Measurements from ENCODE around the gene CXCL6.

Gene CXCL6

GRCh38 chr4:73822812-73823504 lies 13.5 kb upstream of the CXCL6 start:
- H3K27me3 ChIP-seq (ENCODE audit: insufficient read depth, low read length): no peaks in the 10 kb centered on the region
- H2AFZ ChIP-seq (ENCODE audit: low read depth, low read length): no peak overlapping the region
- H3K4me3 ChIP-seq (ENCODE audit: low read length): no peak overlapping the region
- H3K36me3 ChIP-seq (ENCODE audit: insufficient read depth, low read length): no peaks in the 10 kb centered on the region
- no peaks in the 10 kb centered on the region for H3K9me3 ChIP-seq (ENCODE audit: low read length)
- no peaks in the 10 kb centered on the region for H3K4me1 ChIP-seq (ENCODE audit: insufficient read depth, low read length)

GRCh38 chr4:73823760-73824159 lies 12.7 kb upstream of the CXCL6 start:
- H3K27me3 ChIP-seq (ENCODE audit: insufficient read depth, low read length): no peaks in the 10 kb centered on the region

GRCh38 chr4:73828956-73829355 lies 7.5 kb upstream of the CXCL6 start:
- no peak overlapping the region for H2AFZ ChIP-seq (ENCODE audit: low read depth, low read length)

More at GRCh38 chr4:73823760-73824159, 12.7 kb upstream of the CXCL6 start:
- no peaks in the 10 kb centered on the region for H3K9me3 ChIP-seq (ENCODE audit: low read length)
- no peak overlapping the region for H2AFZ ChIP-seq (ENCODE audit: low read depth, low read length)
- no peaks in the 10 kb centered on the region for H3K4me1 ChIP-seq (ENCODE audit: insufficient read depth, low read length)
- no peaks in the 10 kb centered on the region for H3K36me3 ChIP-seq (ENCODE audit: insufficient read depth, low read length)
- no peak overlapping the region for H3K4me3 ChIP-seq (ENCODE audit: low read length)

GRCh38 chr4:73831569-73831968 lies 4.9 kb upstream of the CXCL6 start:
- Histone ChIP-seq H2AFZ (ENCODE audit: low read depth, low read length) (no peak overlapping the region), H3K9me3 (ENCODE audit: low read length) (no peaks in the 10 kb centered on the region), H3K4me3 (ENCODE audit: low read length) (no peak overlapping the region), H3K36me3 (ENCODE audit: insufficient read depth, low read length) (no peaks in the 10 kb centered on the region), H3K4me1 (ENCODE audit: insufficient read depth, low read length) (no peaks in the 10 kb centered on the region), H3K27me3 (ENCODE audit: insufficient read depth, low read length) (peaks cover 1% of the 10 kb centered on the region)

More at GRCh38 chr4:73828956-73829355, 7.5 kb upstream of the CXCL6 start:
- no peaks in the 10 kb centered on the region for H3K36me3 ChIP-seq (ENCODE audit: insufficient read depth, low read length)
- no peak overlapping the region for H3K4me3 ChIP-seq (ENCODE audit: low read length)
- no peaks in the 10 kb centered on the region for H3K27me3 ChIP-seq (ENCODE audit: insufficient read depth, low read length)
- H3K4me1 ChIP-seq (ENCODE audit: insufficient read depth, low read length): no peaks in the 10 kb centered on the region
- no peaks in the 10 kb centered on the region for H3K9me3 ChIP-seq (ENCODE audit: low read length)

- Histone ChIP-seq H3K27me3 (ENCODE audit: insufficient read depth, low read length) (peaks cover 9% of the 10 kb centered on the region), H2AFZ (ENCODE audit: low read depth, low read length) (no peak overlapping the region), H3K4me1 (ENCODE audit: insufficient read depth, low read length) (no peaks in the 10 kb centered on the region), H3K9me3 (ENCODE audit: low read length) (no peaks in the 10 kb centered on the region), H3K36me3 (ENCODE audit: insufficient read depth, low read length) (no peaks in the 10 kb centered on the region), H3K4me3 (ENCODE audit: low read length) (no peak overlapping the region)
Observed at GRCh38 chr4:73832651-73833237, 3.7 kb upstream of the CXCL6 start.

- Histone ChIP-seq H3K36me3 (ENCODE audit: insufficient read depth, low read length) (no peaks in the 10 kb centered on the region), H3K27me3 (ENCODE audit: insufficient read depth, low read length) (peaks cover 13% of the 10 kb centered on the region), H3K4me3 (ENCODE audit: low read length) (no peak overlapping the region), H3K4me1 (ENCODE audit: insufficient read depth, low read length) (no peaks in the 10 kb centered on the region), H3K9me3 (ENCODE audit: low read length) (no peaks in the 10 kb centered on the region), H2AFZ (ENCODE audit: low read depth, low read length) (no peak overlapping the region)
Observed at GRCh38 chr4:73839071-73839470, 2.6 kb downstream of the CXCL6 start.

GRCh38 chr4:73839715-73840114 lies 3.2 kb downstream of the CXCL6 start:
- H3K27me3 ChIP-seq (ENCODE audit: insufficient read depth, low read length): peaks cover 13% of the 10 kb centered on the region
- H3K9me3 ChIP-seq (ENCODE audit: low read length): no peaks in the 10 kb centered on the region
- no peaks in the 10 kb centered on the region for H3K4me1 ChIP-seq (ENCODE audit: insufficient read depth, low read length)
- H2AFZ ChIP-seq (ENCODE audit: low read depth, low read length): no peak overlapping the region
- no peak overlapping the region for H3K4me3 ChIP-seq (ENCODE audit: low read length)
- H3K36me3 ChIP-seq (ENCODE audit: insufficient read depth, low read length): no peaks in the 10 kb centered on the region

- Histone ChIP-seq H2AFZ (ENCODE audit: low read depth, low read length) (no peak overlapping the region), H3K36me3 (ENCODE audit: insufficient read depth, low read length) (no peaks in the 10 kb centered on the region), H3K4me3 (ENCODE audit: low read length) (no peak overlapping the region), H3K9me3 (ENCODE audit: low read length) (no peaks in the 10 kb centered on the region), H3K27me3 (ENCODE audit: insufficient read depth, low read length) (peaks cover 13% of the 10 kb centered on the region), H3K4me1 (ENCODE audit: insufficient read depth, low read length) (no peaks in the 10 kb centered on the region)
Observed at GRCh38 chr4:73841243-73841925, 4.9 kb downstream of the CXCL6 start.

- H3K4me1 ChIP-seq (ENCODE audit: insufficient read depth, low read length): no peaks in the 10 kb centered on the region
- H2AFZ ChIP-seq (ENCODE audit: low read depth, low read length): no peak overlapping the region
- H3K9me3 ChIP-seq (ENCODE audit: low read length): no peaks in the 10 kb centered on the region
- H3K36me3 ChIP-seq (ENCODE audit: insufficient read depth, low read length): no peaks in the 10 kb centered on the region
- H3K4me3 ChIP-seq (ENCODE audit: low read length): no peak overlapping the region
- peaks cover 4% of the 10 kb centered on the region for H3K27me3 ChIP-seq (ENCODE audit: insufficient read depth, low read length)
Observed at GRCh38 chr4:73842696-73843095, 6.2 kb downstream of the CXCL6 start.

- no peaks in the 10 kb centered on the region for H3K4me1 ChIP-seq (ENCODE audit: insufficient read depth, low read length)
- no peak overlapping the region for H2AFZ ChIP-seq (ENCODE audit: low read depth, low read length)
- H3K27me3 ChIP-seq (ENCODE audit: insufficient read depth, low read length): no peaks in the 10 kb centered on the region
- no peaks in the 10 kb centered on the region for H3K9me3 ChIP-seq (ENCODE audit: low read length)
- H3K4me3 ChIP-seq (ENCODE audit: low read length): no peak overlapping the region
- H3K36me3 ChIP-seq (ENCODE audit: insufficient read depth, low read length): no peaks in the 10 kb centered on the region
Observed at GRCh38 chr4:73843369-73843768, 6.9 kb downstream of the CXCL6 start.

GRCh38 chr4:73844345-73844744 lies 7.9 kb downstream of the CXCL6 start:
- H3K4me3 ChIP-seq (ENCODE audit: low read length): no peak overlapping the region
- no peak overlapping the region for H2AFZ ChIP-seq (ENCODE audit: low read depth, low read length)
- H3K9me3 ChIP-seq (ENCODE audit: low read length): no peaks in the 10 kb centered on the region

GRCh38 chr4:73844806-73845205 lies 8.3 kb downstream of the CXCL6 start:
- Histone ChIP-seq H3K27me3 (ENCODE audit: insufficient read depth, low read length) (no peaks in the 10 kb centered on the region), H3K9me3 (ENCODE audit: low read length) (no peaks in the 10 kb centered on the region), H3K4me3 (ENCODE audit: low read length) (no peak overlapping the region), H3K4me1 (ENCODE audit: insufficient read depth, low read length) (no peaks in the 10 kb centered on the region), H3K36me3 (ENCODE audit: insufficient read depth, low read length) (no peaks in the 10 kb centered on the region), H2AFZ (ENCODE audit: low read depth, low read length) (no peak overlapping the region)

More at GRCh38 chr4:73844345-73844744, 7.9 kb downstream of the CXCL6 start:
- no peaks in the 10 kb centered on the region for H3K4me1 ChIP-seq (ENCODE audit: insufficient read depth, low read length)
- H3K27me3 ChIP-seq (ENCODE audit: insufficient read depth, low read length): no peaks in the 10 kb centered on the region
- no peaks in the 10 kb centered on the region for H3K36me3 ChIP-seq (ENCODE audit: insufficient read depth, low read length)

GRCh38 chr4:73847526-73848182 lies 11.2 kb downstream of the CXCL6 start:
- no peaks in the 10 kb centered on the region for H3K36me3 ChIP-seq (ENCODE audit: insufficient read depth, low read length)
- no peak overlapping the region for H2AFZ ChIP-seq (ENCODE audit: low read depth, low read length)
- H3K9me3 ChIP-seq (ENCODE audit: low read length): no peaks in the 10 kb centered on the region
- H3K4me1 ChIP-seq (ENCODE audit: insufficient read depth, low read length): no peaks in the 10 kb centered on the region
- no peak overlapping the region for H3K4me3 ChIP-seq (ENCODE audit: low read length)
- no peaks in the 10 kb centered on the region for H3K27me3 ChIP-seq (ENCODE audit: insufficient read depth, low read length)

All from neuron (in vitro differentiated cells).